Skin of body (tissue), 2 donors: ENCODE results near the gene ZNF488. TPM values are rescaled to one million over a fixed set of nuclear protein-coding genes. Genes with fewer than 3 reads are reported as not detected.

Experiments
- DNase-seq: peaks from one replicate; lab custom pipeline; 2025; lab: John Stamatoyannopoulos, UW
- total RNA-seq: library from RNA; depleted of rRNA; stranded (reverse); fragments of >200 nt; gene quantifications from one replicate; pipeline ENCODE4 v1.2.3, GENCODE V29; 2014

The ZNF488 gene
- total RNA-seq, 1 donor from 2014 or later = 0.10 TPM

DNA sequence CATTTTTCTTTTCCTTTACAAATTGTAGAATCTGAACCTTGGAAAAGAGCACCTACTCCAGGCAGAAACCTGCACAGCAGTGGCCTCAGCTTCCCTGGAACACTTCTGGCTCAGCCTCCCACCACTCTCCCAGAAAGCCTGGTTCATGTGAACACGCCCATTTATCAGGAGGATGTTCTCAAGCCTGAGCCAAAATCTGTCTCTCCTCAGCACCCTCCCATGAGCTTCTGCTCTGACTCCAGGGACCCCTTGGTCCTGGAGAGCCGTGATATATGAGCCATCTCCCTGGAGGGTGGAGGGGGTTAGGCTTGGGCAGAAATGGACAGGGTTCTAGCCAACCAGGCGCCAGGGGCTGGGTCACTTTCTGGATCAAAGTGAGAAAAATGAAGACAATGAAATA lies 51.7 kb downstream of the ZNF488 start:
- no peak for DNase-seq

DNA sequence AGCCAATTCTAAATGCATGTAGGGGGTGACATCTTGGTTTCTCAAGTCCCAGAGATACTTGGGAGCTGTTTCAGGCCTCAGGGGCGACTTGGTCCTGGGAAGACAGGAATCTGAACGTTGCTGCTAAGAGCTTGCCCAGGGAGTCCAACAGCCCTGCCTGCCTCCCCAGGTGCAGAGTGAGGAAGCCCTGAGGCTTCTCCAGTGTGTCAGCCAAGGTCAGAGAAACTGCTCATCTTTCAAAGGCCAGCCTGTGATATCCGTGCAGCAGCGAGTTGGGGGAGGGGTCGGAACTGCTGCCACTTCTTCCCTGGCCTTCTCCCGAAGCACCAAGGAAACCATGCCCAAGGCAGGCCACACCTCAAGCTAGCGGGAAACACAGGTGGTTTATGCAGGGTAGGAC lies 52.1 kb downstream of the ZNF488 start:
- no peak for DNase-seq

DNA sequence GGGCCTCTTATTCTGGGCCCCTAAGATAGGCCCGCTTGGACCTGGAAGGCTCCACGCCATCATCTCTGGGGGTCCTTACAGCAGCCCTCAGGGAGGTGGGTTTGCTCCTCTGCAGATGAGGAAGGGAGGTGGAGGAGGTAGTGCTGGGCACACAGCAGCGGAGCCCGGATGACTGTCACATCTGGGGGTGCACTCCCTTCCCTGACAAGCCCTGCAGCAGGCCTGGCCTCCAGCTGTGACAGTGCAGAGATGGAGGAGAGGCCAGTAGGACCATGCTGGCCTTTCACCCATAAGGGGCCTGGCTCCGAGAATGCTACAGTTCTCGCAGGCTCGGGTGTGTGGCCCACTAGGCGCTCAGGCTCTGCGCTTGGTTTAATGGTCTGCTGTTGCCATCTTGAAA lies 52.6 kb downstream of the ZNF488 start:
- DNase-seq = no peak

DNA sequence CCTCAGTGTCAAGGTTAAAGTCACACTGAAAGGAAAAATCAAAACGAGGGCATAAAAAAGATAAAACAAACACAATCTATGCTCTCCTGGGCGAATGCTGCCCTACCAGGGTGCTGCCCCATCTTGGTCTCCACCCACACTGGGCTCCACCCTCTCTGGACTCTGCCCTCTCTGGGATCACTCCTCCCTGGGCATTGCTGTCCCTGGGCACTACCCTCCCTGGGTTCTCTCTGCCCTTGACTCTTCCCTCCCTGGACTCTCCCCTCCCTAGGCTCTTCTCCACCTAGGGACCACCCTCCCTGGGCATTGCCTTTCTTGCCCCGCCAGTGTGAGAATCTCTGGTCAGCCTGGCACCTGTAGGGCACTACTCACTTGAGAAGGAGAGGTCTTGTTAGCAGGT lies 53.3 kb downstream of the ZNF488 start:
- no peak for DNase-seq

DNA sequence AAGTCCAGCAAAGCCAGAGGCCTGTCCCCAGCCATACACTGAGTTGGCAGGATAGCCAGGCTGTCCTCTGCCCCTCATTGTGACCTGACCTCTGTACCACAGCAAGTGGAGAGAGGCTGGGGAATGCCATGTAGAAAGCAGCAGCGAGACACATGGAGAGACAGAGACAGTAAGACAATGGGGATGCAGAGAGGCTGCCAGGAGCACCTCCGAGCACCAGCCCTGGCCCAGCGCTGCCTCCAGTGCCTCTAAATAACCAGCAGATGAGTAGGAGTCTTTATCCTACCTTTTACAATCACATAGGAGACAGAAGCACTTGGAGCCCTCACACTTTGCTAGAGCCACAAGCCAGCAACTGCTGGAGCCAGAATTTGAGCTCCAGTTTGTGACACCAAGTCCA lies 53.7 kb downstream of the ZNF488 start:
- no peak for DNase-seq

DNA sequence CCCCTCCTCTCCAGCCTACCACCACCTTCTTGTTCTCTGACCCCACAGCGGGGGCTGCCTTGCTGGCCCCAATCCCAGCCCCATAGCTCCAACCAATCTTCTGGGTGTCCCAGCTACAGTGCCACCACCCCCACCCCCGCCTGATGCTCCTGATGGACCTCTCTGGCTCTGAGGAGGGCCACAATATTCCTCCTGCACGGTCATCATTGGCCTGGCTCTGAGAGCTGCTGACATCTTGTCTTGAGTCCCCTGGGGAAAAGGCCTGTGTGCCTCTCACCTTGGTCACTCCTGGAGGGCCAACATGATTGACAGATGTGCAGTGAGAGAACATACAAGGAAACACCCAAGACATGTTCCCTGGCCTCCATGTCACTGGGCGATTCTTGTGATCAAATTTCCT lies 54.2 kb downstream of the ZNF488 start:
- DNase-seq = no peak

DNA sequence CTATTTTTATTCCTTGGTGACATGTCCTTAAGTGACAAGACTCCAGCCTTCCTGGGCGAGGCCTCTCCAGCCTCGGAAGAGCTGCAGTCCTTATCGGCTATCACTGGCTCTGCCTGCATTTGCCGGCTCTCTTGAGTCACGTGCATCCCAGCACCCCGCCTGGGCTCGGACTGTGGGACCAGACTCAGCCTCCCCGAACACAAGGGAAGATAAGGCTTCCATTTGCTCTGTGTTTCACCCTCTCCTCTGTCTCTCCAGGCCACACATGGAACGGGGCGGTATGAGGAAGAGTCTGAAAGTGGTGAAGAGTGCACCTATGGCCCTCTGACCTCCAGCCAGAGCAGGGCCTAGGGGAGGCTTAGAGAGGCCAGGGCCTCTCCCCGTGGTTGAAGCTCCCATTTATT lies 57.2 kb downstream of the ZNF488 start:
- no peak for DNase-seq

DNA sequence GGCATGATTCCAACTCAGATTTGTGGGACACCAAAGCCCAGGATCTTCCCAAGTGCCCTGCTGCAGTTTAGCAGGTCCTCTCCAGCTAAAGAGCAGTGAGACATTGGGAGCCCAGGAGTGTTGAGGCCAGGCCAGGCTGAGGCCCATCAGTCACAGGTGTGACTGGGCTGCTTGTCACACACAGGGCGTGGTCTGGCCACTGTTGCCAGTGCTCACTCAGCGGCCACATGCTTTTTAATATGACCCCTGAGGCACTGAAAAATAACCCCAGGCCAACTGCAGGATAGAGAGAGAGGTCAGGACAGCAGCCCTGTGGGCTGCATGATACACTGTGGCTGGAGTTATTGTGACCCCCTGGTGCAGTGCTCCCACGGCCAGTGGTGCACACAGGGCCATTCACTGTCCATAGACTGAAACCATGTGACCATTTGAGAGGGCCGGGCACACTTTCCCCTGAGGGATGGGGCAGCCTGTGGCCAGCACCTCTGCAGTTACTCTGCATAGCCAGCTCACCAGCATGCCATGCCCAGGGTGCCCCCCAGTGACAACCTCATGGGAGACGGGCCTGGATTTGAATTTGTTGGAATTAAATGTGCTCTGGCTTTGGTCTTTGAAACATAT lies 57.7 kb downstream of the ZNF488 start:
- no peak for DNase-seq

DNA sequence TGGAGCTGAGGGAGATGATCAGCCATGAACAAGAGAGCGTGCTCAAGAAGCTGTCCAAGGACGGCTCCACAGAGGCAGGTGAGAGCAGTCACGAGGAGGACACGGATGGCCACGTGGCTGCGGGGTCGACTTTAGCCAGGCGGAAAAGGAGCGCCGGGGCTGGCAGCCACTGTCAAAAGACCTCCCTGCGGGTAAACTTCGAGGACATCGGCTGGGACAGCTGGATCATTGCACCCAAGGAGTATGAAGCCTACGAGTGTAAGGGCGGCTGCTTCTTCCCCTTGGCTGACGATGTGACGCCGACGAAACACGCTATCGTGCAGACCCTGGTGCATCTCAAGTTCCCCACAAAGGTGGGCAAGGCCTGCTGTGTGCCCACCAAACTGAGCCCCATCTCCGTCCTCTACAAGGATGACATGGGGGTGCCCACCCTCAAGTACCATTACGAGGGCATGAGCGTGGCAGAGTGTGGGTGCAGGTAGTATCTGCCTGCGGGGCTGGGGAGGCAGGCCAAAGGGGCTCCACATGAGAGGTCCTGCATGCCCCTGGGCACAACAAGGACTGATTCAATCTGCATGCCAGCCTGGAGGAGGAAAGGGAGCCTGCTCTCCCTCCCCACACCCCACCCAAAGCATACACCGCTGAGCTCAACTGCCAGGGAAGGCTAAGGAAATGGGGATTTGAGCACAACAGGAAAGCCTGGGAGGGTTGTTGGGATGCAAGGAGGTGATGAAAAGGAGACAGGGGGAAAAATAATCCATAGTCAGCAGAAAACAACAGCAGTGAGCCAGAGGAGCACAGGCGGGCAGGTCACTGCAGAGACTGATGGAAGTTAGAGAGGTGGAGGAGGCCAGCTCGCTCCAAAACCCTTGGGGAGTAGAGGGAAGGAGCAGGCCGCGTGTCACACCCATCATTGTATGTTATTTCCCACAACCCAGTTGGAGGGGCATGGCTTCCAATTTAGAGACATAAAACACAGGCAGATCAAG lies 58.5 kb downstream of the ZNF488 start:
- DNase-seq = no peak

DNA sequence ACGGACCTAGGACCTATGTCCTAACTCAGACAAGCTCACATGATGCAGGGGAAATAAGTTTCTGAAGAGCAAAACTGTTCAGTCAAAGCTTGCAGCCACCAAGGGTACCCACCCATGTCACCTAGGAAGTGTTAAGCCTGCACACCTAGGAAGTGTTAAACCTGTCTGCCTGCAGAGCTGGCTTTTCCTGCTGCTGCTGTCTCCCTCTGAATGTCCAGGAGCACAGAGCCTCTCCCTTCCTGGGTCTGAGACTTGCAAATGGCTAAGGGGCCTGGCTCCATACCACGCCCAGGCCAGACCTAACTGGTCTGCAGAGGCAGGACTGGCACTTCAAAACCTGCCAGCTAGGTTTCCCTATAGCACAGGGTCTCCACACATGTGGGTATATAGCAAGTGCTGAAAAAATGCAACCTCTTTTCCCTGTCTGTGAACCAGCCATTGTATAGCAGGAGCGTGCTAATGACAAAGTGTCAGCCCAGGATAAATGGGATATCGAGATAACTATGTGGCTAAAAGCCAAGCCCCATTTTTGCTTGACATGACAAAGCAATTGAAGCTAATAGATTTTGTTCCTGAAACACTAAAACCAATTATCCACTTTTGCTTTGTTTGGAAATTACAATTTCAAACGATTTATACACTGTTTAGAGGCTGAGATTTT lies 60.3 kb downstream of the ZNF488 start:
- no peak for DNase-seq

DNA sequence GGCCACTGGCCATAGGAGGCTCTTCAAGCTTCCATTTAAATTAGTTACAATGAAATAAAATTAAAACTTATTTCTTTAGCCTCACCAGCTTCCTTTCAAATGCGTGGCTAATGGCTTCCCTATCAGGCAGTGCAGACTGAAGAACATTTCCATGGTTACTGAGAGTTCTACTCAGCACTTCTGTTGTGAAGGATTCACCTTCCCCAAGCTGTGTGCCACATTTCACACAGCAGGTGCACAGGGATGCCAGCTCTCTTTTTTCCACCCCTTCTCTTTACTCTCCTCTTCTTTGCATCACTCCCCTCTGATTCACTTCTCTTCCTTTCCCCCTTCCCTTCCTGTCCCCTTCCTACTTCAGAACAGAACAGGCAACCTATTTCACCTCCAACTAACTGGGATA lies 61.0 kb downstream of the ZNF488 start:
- DNase-seq = no peak

DNA sequence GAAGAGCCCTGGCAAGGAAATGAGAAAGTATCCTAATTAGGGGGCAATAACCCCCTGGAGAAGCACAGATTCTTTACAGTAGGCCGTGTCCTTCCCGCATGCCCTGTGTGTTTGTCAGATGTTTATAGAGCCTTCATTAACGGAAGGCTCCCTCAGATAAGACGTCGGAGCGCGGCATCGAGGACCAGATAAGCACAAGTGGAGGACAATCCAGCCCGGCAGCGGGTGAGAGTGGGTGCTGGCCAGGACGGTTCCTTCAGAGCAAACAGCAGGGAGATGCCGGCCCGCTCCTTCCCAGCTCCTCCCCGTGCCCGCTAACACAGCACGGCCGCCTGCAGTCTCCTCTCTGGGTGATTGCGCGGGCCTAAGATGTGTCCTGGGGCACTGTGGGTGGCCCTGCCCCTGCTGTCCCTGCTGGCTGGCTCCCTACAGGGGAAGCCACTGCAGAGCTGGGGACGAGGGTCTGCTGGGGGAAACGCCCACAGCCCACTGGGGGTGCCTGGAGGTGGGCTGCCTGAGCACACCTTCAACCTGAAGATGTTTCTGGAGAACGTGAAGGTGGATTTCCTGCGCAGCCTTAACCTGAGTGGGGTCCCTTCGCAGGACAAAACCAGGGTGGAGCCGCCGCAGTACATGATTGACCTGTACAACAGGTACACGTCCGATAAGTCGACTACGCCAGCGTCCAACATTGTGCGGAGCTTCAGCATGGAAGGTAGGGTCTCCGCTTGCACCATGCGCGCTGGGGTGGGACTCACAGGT lies 61.6 kb downstream of the ZNF488 start, which contains the start of gene GDF2:
GDF2 (plus strand) TSS at position 155 of the 762 bp plus-strand sequence; CDS start at position 370, 215 bp downstream.
- DNase-seq = no peak

DNA sequence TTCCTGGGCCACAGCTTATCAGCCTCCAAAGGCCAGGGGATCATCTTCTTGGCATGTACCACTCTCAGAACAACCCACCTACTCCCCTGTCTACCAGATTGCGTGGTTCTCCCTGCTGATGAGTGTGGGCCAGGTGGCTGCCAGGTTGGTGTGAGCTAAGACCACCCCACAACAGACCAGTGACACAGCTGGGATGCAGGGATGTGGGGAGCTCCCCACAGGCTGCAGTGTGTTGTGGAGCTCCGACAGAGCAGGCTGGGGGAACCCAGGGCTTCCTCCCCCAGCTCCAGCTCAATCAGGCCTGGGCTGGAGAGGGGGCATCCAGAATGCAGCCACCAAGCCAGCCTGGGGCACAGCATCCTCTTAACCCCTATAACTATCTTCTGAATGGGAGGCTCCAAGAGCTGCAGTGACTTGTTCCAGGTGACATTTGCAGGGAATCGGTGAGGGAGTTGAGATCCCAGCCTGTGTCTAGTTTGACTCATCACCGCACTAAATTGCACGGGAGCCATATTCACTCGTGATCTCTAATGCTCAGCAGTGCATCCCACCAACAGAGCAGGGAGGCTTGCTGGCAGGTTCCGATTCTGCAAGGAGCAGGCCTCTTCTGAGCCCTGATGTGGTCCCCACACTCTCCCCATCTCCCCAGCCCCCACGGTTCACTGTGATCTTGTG lies 62.4 kb downstream of the ZNF488 start:
- no peak for DNase-seq

DNA sequence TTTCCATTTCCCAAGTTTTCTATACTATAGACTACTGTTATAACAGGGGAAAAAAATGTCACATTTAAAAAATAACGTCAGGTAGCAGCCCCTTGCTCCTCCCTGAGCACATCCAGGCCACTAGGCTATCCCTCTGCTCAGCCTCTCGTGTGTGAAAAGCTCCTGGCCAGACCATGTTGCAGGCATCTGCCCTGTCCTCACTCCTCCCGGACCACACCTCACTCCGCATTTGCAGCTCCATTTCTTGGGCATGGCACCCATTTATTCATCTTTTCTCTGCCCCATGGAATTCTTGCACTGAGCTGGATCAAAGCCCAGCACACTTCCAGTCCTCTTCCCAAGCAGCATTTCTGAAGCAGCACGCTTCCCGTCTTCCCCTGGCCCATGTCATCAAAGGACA lies 63.3 kb downstream of the ZNF488 start:
- no peak for DNase-seq

DNA sequence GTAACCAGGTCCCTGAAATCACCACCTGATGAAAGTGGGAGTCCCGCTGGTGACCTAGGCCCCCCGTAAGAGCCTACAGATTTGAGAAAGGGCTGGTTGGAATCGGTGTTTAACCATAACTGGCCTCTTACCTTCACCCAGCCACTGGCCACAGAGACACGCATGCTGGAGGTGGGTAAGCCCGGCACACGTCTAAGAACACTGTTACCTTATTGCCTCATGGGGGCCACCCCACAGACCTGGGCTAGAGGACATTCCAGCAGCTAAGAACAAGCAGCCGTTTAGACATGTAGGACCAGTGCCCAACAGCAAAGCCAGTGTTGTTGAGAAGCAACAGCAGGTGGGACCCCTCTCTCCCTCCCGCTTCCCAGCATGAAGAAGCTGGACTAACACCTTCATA lies 64.3 kb downstream of the ZNF488 start:
- no peak for DNase-seq

DNA sequence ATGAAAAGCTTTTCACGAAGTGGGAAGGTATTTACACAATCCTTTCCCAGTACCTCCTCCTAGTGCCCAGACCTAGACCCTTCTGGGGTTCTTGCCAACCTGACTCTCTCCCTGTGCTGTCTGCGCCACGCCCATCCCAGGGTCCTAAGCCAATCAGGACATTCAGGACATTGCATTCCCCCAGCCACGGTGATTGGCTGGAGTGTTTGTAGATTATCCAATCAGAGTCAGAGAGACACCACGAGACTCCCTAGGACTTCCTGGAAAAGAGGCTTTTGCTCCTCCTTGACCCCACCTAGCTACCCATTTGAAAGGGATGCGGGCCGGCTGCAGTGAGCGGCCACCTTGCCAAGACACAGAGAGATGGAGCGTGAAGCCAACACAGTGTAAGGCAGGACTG lies 65.4 kb downstream of the ZNF488 start:
- no peak for DNase-seq

DNA sequence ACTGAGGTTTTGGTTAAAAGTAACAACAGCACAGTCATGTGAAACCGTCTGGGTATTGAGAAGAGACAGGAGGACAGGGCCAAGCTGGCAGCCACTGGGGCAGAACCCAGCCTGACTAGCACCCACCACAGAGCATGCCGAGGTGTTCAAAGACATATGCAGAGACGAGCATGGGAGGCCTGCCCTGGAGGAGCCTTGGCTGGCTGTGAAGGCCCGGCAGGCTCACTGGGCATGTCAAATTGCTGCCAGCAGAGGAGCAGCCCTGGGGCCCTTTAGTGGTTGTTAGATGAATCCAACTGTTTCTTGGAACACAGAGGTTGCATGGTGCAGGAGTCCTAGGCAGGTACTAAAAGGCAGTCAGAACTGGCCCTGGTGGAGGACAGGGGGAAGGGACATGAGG lies 66.8 kb downstream of the ZNF488 start:
- no peak for DNase-seq

DNA sequence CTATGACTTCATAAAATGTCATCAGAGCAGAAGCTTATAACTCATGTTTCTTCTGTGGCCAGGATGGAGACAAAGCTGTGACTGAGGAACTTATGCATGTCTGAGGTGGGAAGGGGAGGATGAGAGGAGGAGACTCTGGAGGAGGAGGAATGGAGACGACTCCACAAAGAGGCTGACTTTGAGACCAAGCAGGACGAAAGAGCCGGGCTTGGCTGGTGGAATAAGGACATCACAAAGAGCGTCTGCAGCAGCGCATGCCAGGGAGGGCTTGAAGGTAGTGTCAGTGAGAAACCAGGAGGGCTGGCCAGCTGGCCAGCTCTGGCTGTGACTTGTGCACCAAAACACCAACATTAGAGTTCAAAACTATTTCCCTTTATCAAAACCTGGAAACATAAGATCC lies 68.0 kb downstream of the ZNF488 start:
- DNase-seq = no peak
